ENCODE results near the gene GAREM2. TPM values are rescaled to one million over a fixed set of nuclear protein-coding genes. Genes with fewer than 3 reads are reported as not detected.
"Not testable (repeated sequence)": the region's sequence is repeated elsewhere in the genome, so short reads cannot be mapped to it uniquely, and the experiment has no call there.

The GAREM2 gene
- total RNA-seq, 1 donor from 2014 or later, result 22.6 TPM

DNA sequence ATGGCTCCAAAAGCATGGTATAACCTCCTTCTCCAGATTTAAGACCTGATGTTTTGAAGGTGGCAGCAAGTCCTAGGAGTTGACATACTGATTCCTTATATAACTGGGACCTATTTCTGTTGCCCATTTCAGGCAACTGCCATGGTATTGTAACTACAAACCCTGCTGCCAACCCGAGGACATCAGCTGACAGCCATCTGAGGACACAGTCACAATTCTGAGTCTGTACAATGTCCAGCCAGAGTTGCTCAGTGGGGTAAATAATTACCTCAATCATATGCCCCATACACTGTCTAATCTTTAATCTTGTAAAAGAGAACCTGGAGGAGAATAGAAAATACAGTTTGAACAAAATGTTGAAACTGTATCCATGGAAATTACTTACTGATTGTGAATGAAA is 8.7 kb upstream of the GAREM2 start:
- Mint-ChIP-seq H3K9me3 (ENCODE audit: low read depth) (no peaks in the 10 kb centered on the region), H3K27me3 (ENCODE audit: low read depth) (no peaks in the 10 kb centered on the region), H3K27ac (ENCODE audit: unreplicated experiment) (no peak overlapping the region), H3K4me3 (ENCODE audit: unreplicated experiment) (no peak overlapping the region), H3K36me3 (ENCODE audit: low read depth) (no peaks in the 10 kb centered on the region), H3K4me1 (ENCODE audit: low read depth) (no peaks in the 10 kb centered on the region)
- no peak for DNase-seq (ENCODE audit: low spot score)
- TF ChIP-seq, protein P1, sequence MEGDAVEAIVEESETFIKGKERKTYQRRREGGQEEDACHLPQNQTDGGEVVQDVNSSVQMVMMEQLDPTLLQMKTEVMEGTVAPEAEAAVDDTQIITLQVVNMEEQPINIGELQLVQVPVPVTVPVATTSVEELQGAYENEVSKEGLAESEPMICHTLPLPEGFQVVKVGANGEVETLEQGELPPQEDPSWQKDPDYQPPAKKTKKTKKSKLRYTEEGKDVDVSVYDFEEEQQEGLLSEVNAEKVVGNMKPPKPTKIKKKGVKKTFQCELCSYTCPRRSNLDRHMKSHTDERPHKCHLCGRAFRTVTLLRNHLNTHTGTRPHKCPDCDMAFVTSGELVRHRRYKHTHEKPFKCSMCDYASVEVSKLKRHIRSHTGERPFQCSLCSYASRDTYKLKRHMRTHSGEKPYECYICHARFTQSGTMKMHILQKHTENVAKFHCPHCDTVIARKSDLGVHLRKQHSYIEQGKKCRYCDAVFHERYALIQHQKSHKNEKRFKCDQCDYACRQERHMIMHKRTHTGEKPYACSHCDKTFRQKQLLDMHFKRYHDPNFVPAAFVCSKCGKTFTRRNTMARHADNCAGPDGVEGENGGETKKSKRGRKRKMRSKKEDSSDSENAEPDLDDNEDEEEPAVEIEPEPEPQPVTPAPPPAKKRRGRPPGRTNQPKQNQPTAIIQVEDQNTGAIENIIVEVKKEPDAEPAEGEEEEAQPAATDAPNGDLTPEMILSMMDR (IDR thresholded peaks at IDR 0.05), result no peak

DNA sequence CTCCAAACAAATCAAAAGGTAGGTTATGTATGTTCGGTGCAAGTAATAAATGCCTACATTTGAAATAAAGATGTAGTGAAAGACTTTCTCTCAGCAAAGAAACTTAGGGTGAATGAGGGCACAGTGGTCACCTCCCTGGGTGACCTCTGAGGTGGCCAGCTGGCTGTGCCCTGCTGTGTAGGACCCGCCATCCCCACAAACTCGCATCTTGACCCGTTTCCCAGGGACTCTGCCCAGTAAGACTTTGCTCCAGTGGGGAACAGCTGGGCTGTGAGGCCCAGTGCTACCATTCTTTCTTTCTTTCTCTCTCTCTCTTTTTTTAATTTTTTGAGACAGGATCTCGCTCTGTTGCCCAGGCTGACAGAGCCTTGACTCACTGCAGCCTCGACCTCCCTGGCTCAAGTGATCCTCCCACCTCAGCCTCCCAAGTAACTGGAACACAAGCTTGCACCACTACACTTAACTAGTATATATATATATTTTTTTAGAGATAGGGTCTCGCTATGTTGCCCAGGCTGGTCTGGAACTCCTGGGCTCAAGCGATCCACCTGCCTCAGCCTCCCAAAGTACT is 8.2 kb upstream of the GAREM2 start:
- H3K9me3 Mint-ChIP-seq (ENCODE audit: low read depth), result no peaks in the 10 kb centered on the region
- no peaks in the 10 kb centered on the region for H3K27me3 Mint-ChIP-seq (ENCODE audit: low read depth)
- H3K4me1 Mint-ChIP-seq (ENCODE audit: low read depth), result no peaks in the 10 kb centered on the region
- no peaks in the 10 kb centered on the region for H3K36me3 Mint-ChIP-seq (ENCODE audit: low read depth)
- TF ChIP-seq, protein P1 (IDR thresholded peaks at IDR 0.05), result no peak
- no peak overlapping the region for H3K4me3 Mint-ChIP-seq (ENCODE audit: unreplicated experiment)
- no peak overlapping the region for H3K27ac Mint-ChIP-seq (ENCODE audit: unreplicated experiment)
- DNase-seq (ENCODE audit: low spot score), result no peak

DNA sequence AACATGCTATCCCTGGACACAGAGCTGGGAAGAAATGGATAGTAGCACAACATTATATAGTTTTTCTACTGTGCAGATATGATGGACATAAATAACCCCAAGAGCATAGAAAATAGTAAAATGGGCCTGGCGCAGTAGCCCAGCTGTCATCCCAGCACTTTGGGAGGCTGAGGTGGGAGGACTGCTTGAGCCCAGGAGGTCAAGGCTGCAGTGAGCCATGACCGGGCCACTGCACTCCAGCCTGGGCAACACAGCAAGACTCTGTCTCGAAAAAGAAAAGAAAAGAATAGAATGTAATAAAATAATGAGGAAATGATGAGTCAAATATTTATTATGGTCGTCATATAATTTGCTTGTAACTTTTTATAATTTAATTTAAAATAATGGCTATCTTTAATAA is 7.5 kb upstream of the GAREM2 start:
- Mint-ChIP-seq H3K4me3 (ENCODE audit: unreplicated experiment) (no peak overlapping the region), H3K27me3 (ENCODE audit: low read depth) (no peaks in the 10 kb centered on the region), H3K27ac (ENCODE audit: unreplicated experiment) (no peak overlapping the region), H3K4me1 (ENCODE audit: low read depth) (no peaks in the 10 kb centered on the region), H3K9me3 (ENCODE audit: low read depth) (no peaks in the 10 kb centered on the region), H3K36me3 (ENCODE audit: low read depth) (no peaks in the 10 kb centered on the region)
- no peak for DNase-seq (ENCODE audit: low spot score)
- TF ChIP-seq, protein P1 (IDR thresholded peaks at IDR 0.05), result no peak

DNA sequence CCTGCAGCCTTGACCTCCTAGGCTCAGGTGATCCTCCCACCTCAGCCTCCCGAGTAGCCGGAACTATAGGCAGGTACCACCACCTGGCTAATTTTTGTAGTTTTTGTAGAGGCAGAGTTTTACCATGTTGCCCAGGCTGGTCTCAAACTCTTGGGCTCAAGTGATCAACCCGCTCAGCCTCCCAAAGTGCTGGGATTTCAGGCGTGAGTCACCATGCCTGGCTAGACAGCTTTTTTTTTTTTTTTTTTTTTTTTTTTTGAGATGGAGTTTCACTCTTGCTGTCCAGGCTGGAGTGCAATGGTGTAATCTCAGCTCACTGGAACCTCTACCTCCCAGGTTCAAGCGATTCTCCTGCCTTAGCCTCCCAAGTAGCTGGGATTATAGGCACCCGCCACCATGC is 6.3 kb upstream of the GAREM2 start:
- H3K27me3 Mint-ChIP-seq (ENCODE audit: low read depth); H3K27ac Mint-ChIP-seq (ENCODE audit: unreplicated experiment); H3K9me3 Mint-ChIP-seq (ENCODE audit: low read depth); H3K4me3 Mint-ChIP-seq (ENCODE audit: unreplicated experiment); H3K36me3 Mint-ChIP-seq (ENCODE audit: low read depth); DNase-seq (ENCODE audit: low spot score); H3K4me1 Mint-ChIP-seq (ENCODE audit: low read depth): not testable (repeated sequence)

DNA sequence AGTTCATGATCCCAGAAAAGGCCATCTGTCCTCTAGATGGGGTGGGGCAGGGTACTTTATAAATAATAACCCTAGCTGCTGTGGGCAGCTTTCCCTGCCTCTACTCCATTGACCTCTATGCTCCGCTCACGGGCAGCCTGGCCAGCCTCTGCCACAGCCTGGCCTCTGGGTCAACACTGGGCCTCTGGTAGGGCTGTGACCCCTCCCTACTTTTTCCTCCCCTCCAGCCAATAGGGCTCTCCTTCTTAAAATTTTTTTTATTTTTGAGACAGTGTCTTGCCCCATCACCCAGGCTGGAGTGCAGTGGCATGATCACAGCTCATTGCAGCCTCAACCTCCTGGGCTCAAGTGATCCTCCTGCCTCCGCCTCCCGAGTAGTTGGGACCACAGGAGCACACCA is 4.1 kb upstream of the GAREM2 start:
- no peak overlapping the region for H3K27ac Mint-ChIP-seq (ENCODE audit: unreplicated experiment)
- TF ChIP-seq, protein P1 (IDR thresholded peaks at IDR 0.05), result no peak
- peak; percentile 28 for DNase-seq (ENCODE audit: low spot score)
- no peaks in the 10 kb centered on the region for H3K36me3 Mint-ChIP-seq (ENCODE audit: low read depth)
- H3K4me3 Mint-ChIP-seq (ENCODE audit: unreplicated experiment), result no peak overlapping the region
- H3K9me3 Mint-ChIP-seq (ENCODE audit: low read depth), result no peaks in the 10 kb centered on the region
- H3K27me3 Mint-ChIP-seq (ENCODE audit: low read depth), result peaks cover 5% of the 10 kb centered on the region
- H3K4me1 Mint-ChIP-seq (ENCODE audit: low read depth), result peaks cover 7% of the 10 kb centered on the region

DNA sequence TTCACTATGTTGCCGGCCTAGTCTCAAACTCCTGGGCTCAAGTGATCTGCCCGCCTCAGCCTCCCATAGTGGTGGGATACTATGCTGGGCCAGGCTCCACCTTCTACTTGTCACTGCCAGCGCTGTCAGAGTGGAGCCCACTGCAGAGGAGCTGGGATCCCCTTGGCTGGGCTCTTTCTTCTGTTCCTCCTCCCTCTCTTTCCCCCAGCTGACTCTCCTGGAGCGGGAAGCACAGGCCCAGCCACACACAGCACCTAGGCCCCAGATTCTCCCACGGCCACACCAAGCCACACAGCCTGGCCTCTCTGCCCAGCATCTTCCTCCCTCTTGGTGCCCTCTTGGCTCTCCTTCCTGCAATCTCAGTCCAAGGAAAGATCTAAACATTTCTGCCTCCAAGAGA is 3.7 kb upstream of the GAREM2 start:
- DNase-seq (ENCODE audit: low spot score), result no peak
- Mint-ChIP-seq H3K36me3 (ENCODE audit: low read depth) (no peaks in the 10 kb centered on the region), H3K4me3 (ENCODE audit: unreplicated experiment) (no peak overlapping the region), H3K9me3 (ENCODE audit: low read depth) (no peaks in the 10 kb centered on the region), H3K27ac (ENCODE audit: unreplicated experiment) (no peak overlapping the region), H3K4me1 (ENCODE audit: low read depth) (peaks cover 7% of the 10 kb centered on the region), H3K27me3 (ENCODE audit: low read depth) (peaks cover 6% of the 10 kb centered on the region)
- TF ChIP-seq, protein P1 (IDR thresholded peaks at IDR 0.05), result no peak

All from chondrocyte (in vitro differentiated cells).